Liver (tissue), 9 donors: Measurements from ENCODE around the gene AGAP5. TPM values are rescaled to one million over a fixed set of nuclear protein-coding genes. Genes with fewer than 3 reads are reported as not detected.

ENCODE experiments used
- DNase-seq: peaks from one replicate; pipeline ENCODE4 v3.0.0-alpha.2; 2017; ENCODE audit warnings: low spot score
- H3K27ac ChIP-seq, 2 donors: one replicate each; pipeline ENCODE4 v1.7.0; 2013; ENCODE audit warnings: inconsistent platforms in 2 of 2, low read length in 2 of 2, control low read depth in 1 of 2, low read depth in 1 of 2, mild to moderate bottlenecking in 1 of 2
- H3K27me3 ChIP-seq, 4 donors: one replicate each; pipeline versions ENCODE4 v1.6.1 to v1.7.0; 2013; ENCODE audit warnings: low read length in 3 of 4, inconsistent platforms in 1 of 4, mild to moderate bottlenecking in 1 of 4, moderate library complexity in 1 of 4; ENCODE audit not compliant: control insufficient read depth in 4 of 4, insufficient read depth in 4 of 4
- H3K36me3 ChIP-seq, 4 donors: one replicate each; pipeline versions ENCODE4 v1.6.1 to v1.7.0; 2013; ENCODE audit warnings: low read length in 3 of 4, mild to moderate bottlenecking in 3 of 4, low read depth in 1 of 4, moderate library complexity in 1 of 4; ENCODE audit not compliant: control insufficient read depth in 4 of 4, insufficient read depth in 3 of 4
- H3K4me1 ChIP-seq, 4 donors: one replicate each; pipeline versions ENCODE4 v1.6.1 to v1.7.0; 2013; ENCODE audit warnings: low read length in 3 of 4, mild to moderate bottlenecking in 3 of 4, moderate library complexity in 1 of 4; ENCODE audit not compliant: control insufficient read depth in 4 of 4, insufficient read depth in 4 of 4
- H3K4me3 ChIP-seq, 3 donors: one replicate each; pipeline versions ENCODE4 v1.6.1 to v1.7.0; 2013; ENCODE audit warnings: low read length in 3 of 3, control low read depth in 1 of 3, low read depth in 1 of 3, mild to moderate bottlenecking in 1 of 3
- H3K9ac ChIP-seq, 2 donors: one replicate each; pipeline ENCODE4 v1.7.0; 2013; ENCODE audit warnings: low read length in 2 of 2, mild to moderate bottlenecking in 2 of 2, moderate library complexity in 2 of 2, control low read depth in 1 of 2, low read depth in 1 of 2
- H3K9me3 ChIP-seq, 4 donors: one replicate each; pipeline versions ENCODE4 v1.6.1 to v1.7.0; 2013; ENCODE audit warnings: low read length in 3 of 4; ENCODE audit not compliant: control insufficient read depth in 4 of 4
- EGR1 ChIP-seq, 2 donors: IDR thresholded peaks; 2 replicates each; pipeline ENCODE4 v1.6.1; 2016 to 2018; ENCODE audit warnings: antibody characterized with exemption in 2 of 2, low read depth in 2 of 2
- GABPA ChIP-seq, 2 donors: IDR thresholded peaks in 1 of 2; conservative IDR thresholded peaks in 1 of 2; 2 replicates each; pipeline ENCODE4 v1.6.1; 2016; ENCODE audit warnings: antibody characterized with exemption in 2 of 2, mild to moderate bottlenecking in 1 of 2, moderate library complexity in 1 of 2
- HNF4A ChIP-seq, 2 donors: conservative IDR thresholded peaks; 2 replicates each; pipeline ENCODE4 v1.6.1; 2016; ENCODE audit warnings: antibody characterized with exemption in 2 of 2, mild to moderate bottlenecking in 2 of 2
- HNF4G ChIP-seq: IDR thresholded peaks from 2 replicates; pipeline ENCODE4 v1.6.1; 2016; ENCODE audit warnings: antibody characterized with exemption
- JUND ChIP-seq, 2 donors: IDR thresholded peaks; 2 replicates each; pipeline ENCODE4 v1.6.1; 2016; ENCODE audit warnings: antibody characterized with exemption in 2 of 2
- NR2F2 ChIP-seq: IDR thresholded peaks from 2 replicates; pipeline ENCODE4 v1.6.1; 2016; ENCODE audit warnings: antibody characterized with exemption
- RAD21 ChIP-seq, 2 donors: IDR thresholded peaks; 2 replicates each; pipeline ENCODE4 v1.6.1; 2016; ENCODE audit warnings: antibody characterized with exemption in 2 of 2, mild to moderate bottlenecking in 2 of 2
- RXRA ChIP-seq, 2 donors: IDR thresholded peaks; 2 replicates each; pipeline ENCODE4 v1.6.1; 2017 to 2018; ENCODE audit warnings: antibody characterized with exemption in 2 of 2, mild to moderate bottlenecking in 1 of 2
- TAF1 ChIP-seq: conservative IDR thresholded peaks from 2 replicates; pipeline ENCODE4 v1.6.1; 2016; ENCODE audit warnings: antibody characterized with exemption, mild to moderate bottlenecking
- YY1 ChIP-seq: IDR thresholded peaks from 2 replicates; pipeline ENCODE4 v1.6.1; 2016; ENCODE audit warnings: antibody characterized with exemption, mild to moderate bottlenecking
- ZBTB33 ChIP-seq: IDR thresholded peaks from 2 replicates; pipeline ENCODE4 v1.6.1; 2016; ENCODE audit warnings: antibody characterized with exemption
- WGBS: extraction: QIAGEN DNeasy Blood & Tissue Kit; methylation state at CpG from one replicate; pipeline ENCODE4 v1.1.7; 2013; 5-methylcytosine and 5-hydroxymethylcytosine counted together
- polyA plus RNA-seq, 2 donors: library from polyadenylated mRNA; stranded (reverse) in 1 of 2; unstranded in 1 of 2; fragments of 200-250 nt in 1 of 2; fragments of >200 nt in 1 of 2; fragmentation: Nextera tagmentation in 1 of 2; extraction: Ambion mirVana in 1 of 2; gene quantifications; one replicate each; pipeline versions ENCODE4 v1.2.1 to v1.2.3, GENCODE V29; 2013 to 2015
- total RNA-seq, 2 donors: library from RNA; depleted of rRNA; stranded (reverse); fragments of >200 nt; gene quantifications; one replicate each; pipeline ENCODE4 v1.2.3, GENCODE V29; 2014
- TF ChIP-seq, protein P1 (sequence below): IDR thresholded peaks from 2 replicates; pipeline ENCODE4 v1.6.1; 2016; ENCODE audit warnings: antibody characterized with exemption, mild to moderate bottlenecking
- TF ChIP-seq, protein P2 (sequence below): fragments of 150-350 bp; IDR thresholded peaks from 2 replicates; pipeline ENCODE4 v1.5.1; 2017; ENCODE audit warnings: improper control_type of control experiment, low read depth, low read length; ENCODE audit not compliant: missing input control
- TF ChIP-seq, protein P3 (sequence below): IDR thresholded peaks from 2 replicates; pipeline ENCODE4 v1.6.1; 2016; ENCODE audit warnings: antibody characterized with exemption
- donor health status: healthy.
- donor health status: healthy.
- donor health status: healthy.
- donor health status: healthy.
- donor health status: healthy.

The AGAP5 gene
- total and polyA plus RNA-seq, 4 donors, result 1.4 to 9.1 (median 2.5) TPM

DNA sequence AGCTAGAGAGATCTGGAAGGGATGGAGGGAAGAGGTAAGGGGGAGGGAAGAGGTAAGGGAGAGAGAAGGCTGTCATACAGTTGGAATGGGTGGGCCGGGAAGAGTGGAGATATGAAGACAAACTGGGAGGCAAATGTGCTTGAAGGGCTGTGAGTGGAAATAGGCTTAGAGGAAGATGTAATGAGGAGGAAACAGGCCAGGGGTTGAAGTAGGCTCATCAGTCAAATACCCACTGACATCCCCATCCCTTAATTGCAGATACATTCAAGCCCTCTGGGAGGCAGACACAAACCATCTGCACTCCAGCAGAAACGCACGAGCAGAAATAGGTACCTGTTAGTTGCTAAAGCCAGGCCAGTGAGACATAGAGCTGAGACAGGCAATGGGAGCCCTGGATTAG is 44.2 kb downstream of the AGAP5 start:
- Histone ChIP-seq H3K27ac (no peak overlapping the region), H3K4me3 (no peak overlapping the region), H3K36me3 (no peaks in the 10 kb centered on the region), H3K9me3 (no peaks in the 10 kb centered on the region), H3K9ac (no peak overlapping the region), H3K4me1 (no peaks in the 10 kb centered on the region), H3K27me3 (no peaks in the 10 kb centered on the region)
- no peak for TF ChIP-seq TAF1
- TF ChIP-seq, protein P1, sequence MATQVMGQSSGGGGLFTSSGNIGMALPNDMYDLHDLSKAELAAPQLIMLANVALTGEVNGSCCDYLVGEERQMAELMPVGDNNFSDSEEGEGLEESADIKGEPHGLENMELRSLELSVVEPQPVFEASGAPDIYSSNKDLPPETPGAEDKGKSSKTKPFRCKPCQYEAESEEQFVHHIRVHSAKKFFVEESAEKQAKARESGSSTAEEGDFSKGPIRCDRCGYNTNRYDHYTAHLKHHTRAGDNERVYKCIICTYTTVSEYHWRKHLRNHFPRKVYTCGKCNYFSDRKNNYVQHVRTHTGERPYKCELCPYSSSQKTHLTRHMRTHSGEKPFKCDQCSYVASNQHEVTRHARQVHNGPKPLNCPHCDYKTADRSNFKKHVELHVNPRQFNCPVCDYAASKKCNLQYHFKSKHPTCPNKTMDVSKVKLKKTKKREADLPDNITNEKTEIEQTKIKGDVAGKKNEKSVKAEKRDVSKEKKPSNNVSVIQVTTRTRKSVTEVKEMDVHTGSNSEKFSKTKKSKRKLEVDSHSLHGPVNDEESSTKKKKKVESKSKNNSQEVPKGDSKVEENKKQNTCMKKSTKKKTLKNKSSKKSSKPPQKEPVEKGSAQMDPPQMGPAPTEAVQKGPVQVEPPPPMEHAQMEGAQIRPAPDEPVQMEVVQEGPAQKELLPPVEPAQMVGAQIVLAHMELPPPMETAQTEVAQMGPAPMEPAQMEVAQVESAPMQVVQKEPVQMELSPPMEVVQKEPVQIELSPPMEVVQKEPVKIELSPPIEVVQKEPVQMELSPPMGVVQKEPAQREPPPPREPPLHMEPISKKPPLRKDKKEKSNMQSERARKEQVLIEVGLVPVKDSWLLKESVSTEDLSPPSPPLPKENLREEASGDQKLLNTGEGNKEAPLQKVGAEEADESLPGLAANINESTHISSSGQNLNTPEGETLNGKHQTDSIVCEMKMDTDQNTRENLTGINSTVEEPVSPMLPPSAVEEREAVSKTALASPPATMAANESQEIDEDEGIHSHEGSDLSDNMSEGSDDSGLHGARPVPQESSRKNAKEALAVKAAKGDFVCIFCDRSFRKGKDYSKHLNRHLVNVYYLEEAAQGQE, result no peak
- TF ChIP-seq GABPA (IDR thresholded peaks at IDR 0.05 in 1 of 2, conservative IDR thresholded peaks at IDR 0.05 in 1 of 2), result no peak
- TF ChIP-seq YY1, result no peak
- whole genome bisulfite sequencing, result 75% methylated on average over 3 of the region's 3 CpGs
- DNase-seq, result no peak

- TF ChIP-seq, protein P1, result no peak
- TF ChIP-seq HNF4A (conservative IDR thresholded peaks at IDR 0.05) (no peak), RXRA (IDR thresholded peaks at IDR 0.05) (no peak), ZBTB33 (no peak), EGR1 (IDR thresholded peaks at IDR 0.05; ENCODE audit: low read depth in 2 of 2) (no peak), JUND (IDR thresholded peaks at IDR 0.05) (no peak), RAD21 (IDR thresholded peaks at IDR 0.05) (no peak), TAF1 (no peak), HNF4G (no peak), YY1 (no peak), NR2F2 (no peak)
- TF ChIP-seq, protein P2, sequence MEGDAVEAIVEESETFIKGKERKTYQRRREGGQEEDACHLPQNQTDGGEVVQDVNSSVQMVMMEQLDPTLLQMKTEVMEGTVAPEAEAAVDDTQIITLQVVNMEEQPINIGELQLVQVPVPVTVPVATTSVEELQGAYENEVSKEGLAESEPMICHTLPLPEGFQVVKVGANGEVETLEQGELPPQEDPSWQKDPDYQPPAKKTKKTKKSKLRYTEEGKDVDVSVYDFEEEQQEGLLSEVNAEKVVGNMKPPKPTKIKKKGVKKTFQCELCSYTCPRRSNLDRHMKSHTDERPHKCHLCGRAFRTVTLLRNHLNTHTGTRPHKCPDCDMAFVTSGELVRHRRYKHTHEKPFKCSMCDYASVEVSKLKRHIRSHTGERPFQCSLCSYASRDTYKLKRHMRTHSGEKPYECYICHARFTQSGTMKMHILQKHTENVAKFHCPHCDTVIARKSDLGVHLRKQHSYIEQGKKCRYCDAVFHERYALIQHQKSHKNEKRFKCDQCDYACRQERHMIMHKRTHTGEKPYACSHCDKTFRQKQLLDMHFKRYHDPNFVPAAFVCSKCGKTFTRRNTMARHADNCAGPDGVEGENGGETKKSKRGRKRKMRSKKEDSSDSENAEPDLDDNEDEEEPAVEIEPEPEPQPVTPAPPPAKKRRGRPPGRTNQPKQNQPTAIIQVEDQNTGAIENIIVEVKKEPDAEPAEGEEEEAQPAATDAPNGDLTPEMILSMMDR, result no peak
- TF ChIP-seq, protein P3, sequence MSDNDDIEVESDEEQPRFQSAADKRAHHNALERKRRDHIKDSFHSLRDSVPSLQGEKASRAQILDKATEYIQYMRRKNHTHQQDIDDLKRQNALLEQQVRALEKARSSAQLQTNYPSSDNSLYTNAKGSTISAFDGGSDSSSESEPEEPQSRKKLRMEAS, result no peak
- H3K4me1 ChIP-seq, result peaks cover 0 to under 1% (median 0%) of the 10 kb centered on the region in 4 donors
- 85% methylated on average over 11 of the region's 11 CpGs for WGBS
- H3K36me3 ChIP-seq, result no peaks in the 10 kb centered on the region
- H3K4me3 ChIP-seq, result no peak overlapping the region
- no peak overlapping the region for H3K9ac ChIP-seq
- no peak for DNase-seq
- H3K9me3 ChIP-seq, result no peaks in the 10 kb centered on the region
- no peaks in the 10 kb centered on the region for H3K27me3 ChIP-seq
- H3K27ac ChIP-seq, result no peak overlapping the region
These were observed 44.7 kb downstream of the AGAP5 start for GRCh38 chr10:73653195-73653594.
